ENCODE results near the gene NLGN4X.
A peak's percentile ranks its signal among the peaks of the same experiment; 100 is the strongest.

Gene NLGN4X

DNA sequence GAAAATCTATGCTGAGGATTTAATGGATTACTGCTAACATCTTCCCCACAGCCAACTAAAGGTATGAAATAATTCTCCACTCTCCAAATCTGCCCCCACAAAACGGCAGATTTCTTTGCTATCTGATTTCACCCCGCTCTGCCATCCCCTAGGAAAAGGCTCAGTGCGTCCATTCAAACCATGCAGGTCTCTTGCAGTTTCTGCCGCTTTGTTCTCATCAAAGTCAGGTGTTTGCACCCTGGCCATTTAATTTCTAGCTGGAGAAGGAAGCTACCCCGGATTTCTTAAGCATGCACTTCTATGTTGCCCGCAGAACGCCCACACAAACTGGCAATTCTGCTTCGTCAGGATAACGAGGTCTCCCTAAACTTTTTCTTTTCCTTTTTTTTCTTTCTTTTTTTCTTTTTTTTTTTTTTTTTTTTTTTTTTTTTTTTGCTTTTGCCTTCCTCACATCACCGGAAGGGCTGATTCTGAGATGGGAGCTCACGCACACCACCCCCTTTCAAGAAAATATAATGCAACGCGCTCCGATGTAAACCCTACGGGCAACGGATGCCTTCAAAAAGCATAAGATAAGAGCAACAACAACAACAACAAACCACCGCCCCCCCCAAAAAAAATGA is 3.3 kb downstream of the NLGN4X start:
- DNase-seq (ENCODE audit: insufficient read length, low spot score), result no peak
- no peak for FAIRE-seq
- TF ChIP-seq PAX5 (IDR thresholded peaks at IDR 0.05; ENCODE audit: insufficient read depth, low read length, severe bottlenecking) (no peak), POU2F2 (IDR thresholded peaks at IDR 0.05; ENCODE audit: low read depth, low read length) (no peak), TAF1 (IDR thresholded peaks at IDR 0.05; ENCODE audit: low read depth, low read length) (no peak), SPI1 (IDR thresholded peaks at IDR 0.05; ENCODE audit: low read depth, low read length) (no peak), POLR2A (IDR thresholded peaks at IDR 0.05; ENCODE audit: low read depth, low read length) (no peak), POLR2AphosphoS5 (IDR thresholded peaks at IDR 0.05; ENCODE audit: low read depth, low read length) (no peak)

GRCh38 chrX:6223516-6223915 is 5.2 kb downstream of the NLGN4X start:
- FAIRE-seq (no peak), DNase-seq (ENCODE audit: insufficient read length, low spot score) (no peak)
- TF ChIP-seq POLR2A (IDR thresholded peaks at IDR 0.05; ENCODE audit: low read depth, low read length), result no peak
- peak; percentile 84 for TF ChIP-seq SPI1 (IDR thresholded peaks at IDR 0.05; ENCODE audit: low read depth, low read length)

DNA sequence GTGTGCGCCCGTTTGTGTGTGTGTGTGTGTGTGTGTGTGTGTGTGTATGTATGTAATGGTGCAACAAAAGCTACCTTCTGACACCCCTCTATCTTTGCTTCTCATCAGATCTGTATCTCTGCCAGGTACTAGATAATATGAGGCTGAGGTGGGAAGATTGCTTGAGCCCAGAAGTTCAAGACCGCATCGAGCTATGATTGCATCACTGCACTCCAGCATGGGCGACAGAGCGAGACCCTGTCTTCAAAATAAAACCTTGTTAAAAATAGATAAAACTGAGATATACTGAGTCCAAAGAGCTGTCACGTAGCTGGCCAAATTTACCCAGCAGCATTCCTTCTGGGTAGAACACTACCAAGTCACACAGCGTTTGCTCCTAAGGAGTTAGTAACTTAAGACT is 18.4 kb downstream of the NLGN4X start:
- TF ChIP-seq POU2F2 (IDR thresholded peaks at IDR 0.05; ENCODE audit: low read depth, low read length), result no peak
- TF ChIP-seq POLR2AphosphoS5 (IDR thresholded peaks at IDR 0.05; ENCODE audit: low read depth, low read length), result no peak
- no peak for TF ChIP-seq SPI1 (IDR thresholded peaks at IDR 0.05; ENCODE audit: low read depth, low read length)
- no peak for TF ChIP-seq POLR2A (IDR thresholded peaks at IDR 0.05; ENCODE audit: low read depth, low read length)
- TF ChIP-seq PAX5 (IDR thresholded peaks at IDR 0.05; ENCODE audit: insufficient read depth, low read length, severe bottlenecking), result no peak
- no peak for TF ChIP-seq TAF1 (IDR thresholded peaks at IDR 0.05; ENCODE audit: low read depth, low read length)
- FAIRE-seq, result no peak

GRCh38 chrX:6203462-6204215 is 25.0 kb downstream of the NLGN4X start:
- TF ChIP-seq TAF1 (IDR thresholded peaks at IDR 0.05; ENCODE audit: low read depth, low read length) (no peak), POU2F2 (IDR thresholded peaks at IDR 0.05; ENCODE audit: low read depth, low read length) (no peak), SPI1 (IDR thresholded peaks at IDR 0.05; ENCODE audit: low read depth, low read length) (no peak), PAX5 (IDR thresholded peaks at IDR 0.05; ENCODE audit: insufficient read depth, low read length, severe bottlenecking) (no peak), POLR2A (IDR thresholded peaks at IDR 0.05; ENCODE audit: low read depth, low read length) (no peak), POLR2AphosphoS5 (IDR thresholded peaks at IDR 0.05; ENCODE audit: low read depth, low read length) (no peak)
- DNase-seq (ENCODE audit: insufficient read length, low spot score), result no peak
- FAIRE-seq, result no peak

More for the DNA sequence above, 18.4 kb downstream of the NLGN4X start:
- DNase-seq (ENCODE audit: insufficient read length, low spot score), result no peak

DNA sequence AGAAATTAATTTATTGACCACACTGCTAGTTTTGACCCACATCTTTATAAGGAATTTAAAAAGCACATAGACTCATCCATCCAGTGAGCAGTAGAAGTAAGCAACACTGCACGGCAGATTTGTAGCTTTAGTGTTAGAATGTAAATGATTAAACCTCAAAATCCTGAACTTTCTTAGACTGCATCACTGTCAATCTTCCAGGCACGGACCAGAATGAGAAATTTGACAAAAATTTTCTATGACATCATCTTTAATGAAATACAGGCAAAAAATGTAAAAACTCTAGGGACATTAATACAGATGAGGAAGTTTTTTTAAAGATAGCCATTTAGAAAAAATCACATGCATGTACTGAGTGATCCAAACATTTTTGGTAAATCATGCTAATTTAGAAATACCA is 29.2 kb downstream of the NLGN4X start:
- DNase-seq (ENCODE audit: insufficient read length, low spot score), result no peak
- FAIRE-seq, result no peak
- no peak for TF ChIP-seq POLR2AphosphoS5 (IDR thresholded peaks at IDR 0.05; ENCODE audit: low read depth, low read length)
- TF ChIP-seq PAX5 (IDR thresholded peaks at IDR 0.05; ENCODE audit: insufficient read depth, low read length, severe bottlenecking), result no peak
- TF ChIP-seq TAF1 (IDR thresholded peaks at IDR 0.05; ENCODE audit: low read depth, low read length), result no peak
- no peak for TF ChIP-seq SPI1 (IDR thresholded peaks at IDR 0.05; ENCODE audit: low read depth, low read length)
- TF ChIP-seq POU2F2 (IDR thresholded peaks at IDR 0.05; ENCODE audit: low read depth, low read length), result no peak
- TF ChIP-seq POLR2A (IDR thresholded peaks at IDR 0.05; ENCODE audit: low read depth, low read length), result no peak

DNA sequence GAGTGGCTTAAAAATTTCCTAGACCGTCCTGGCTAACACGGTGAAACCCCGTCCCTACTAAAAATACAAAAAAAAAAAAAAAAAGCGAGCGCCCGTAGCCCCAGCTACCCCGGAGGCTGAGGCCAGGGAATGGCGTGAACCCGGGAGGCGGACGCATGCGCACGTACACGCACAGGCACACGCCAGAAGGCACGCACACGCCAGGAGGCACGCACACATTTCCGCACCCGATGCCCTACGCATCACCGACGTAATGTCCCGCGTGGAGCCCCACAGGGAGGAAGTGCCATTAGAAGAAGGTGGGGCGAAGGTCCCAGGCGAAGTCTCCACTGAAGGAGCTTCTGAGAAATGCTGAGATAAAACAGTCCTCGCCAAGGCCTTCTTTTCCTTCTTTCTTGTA is 41.4 kb downstream of the NLGN4X start:
- DNase-seq (ENCODE audit: insufficient read length, low spot score), result no peak
- no peak for FAIRE-seq
- TF ChIP-seq POLR2A (IDR thresholded peaks at IDR 0.05; ENCODE audit: low read depth, low read length), result no peak
- no peak for TF ChIP-seq POLR2AphosphoS5 (IDR thresholded peaks at IDR 0.05; ENCODE audit: low read depth, low read length)
- TF ChIP-seq POU2F2 (IDR thresholded peaks at IDR 0.05; ENCODE audit: low read depth, low read length), result no peak
- no peak for TF ChIP-seq SPI1 (IDR thresholded peaks at IDR 0.05; ENCODE audit: low read depth, low read length)
- TF ChIP-seq PAX5 (IDR thresholded peaks at IDR 0.05; ENCODE audit: insufficient read depth, low read length, severe bottlenecking), result no peak

DNA sequence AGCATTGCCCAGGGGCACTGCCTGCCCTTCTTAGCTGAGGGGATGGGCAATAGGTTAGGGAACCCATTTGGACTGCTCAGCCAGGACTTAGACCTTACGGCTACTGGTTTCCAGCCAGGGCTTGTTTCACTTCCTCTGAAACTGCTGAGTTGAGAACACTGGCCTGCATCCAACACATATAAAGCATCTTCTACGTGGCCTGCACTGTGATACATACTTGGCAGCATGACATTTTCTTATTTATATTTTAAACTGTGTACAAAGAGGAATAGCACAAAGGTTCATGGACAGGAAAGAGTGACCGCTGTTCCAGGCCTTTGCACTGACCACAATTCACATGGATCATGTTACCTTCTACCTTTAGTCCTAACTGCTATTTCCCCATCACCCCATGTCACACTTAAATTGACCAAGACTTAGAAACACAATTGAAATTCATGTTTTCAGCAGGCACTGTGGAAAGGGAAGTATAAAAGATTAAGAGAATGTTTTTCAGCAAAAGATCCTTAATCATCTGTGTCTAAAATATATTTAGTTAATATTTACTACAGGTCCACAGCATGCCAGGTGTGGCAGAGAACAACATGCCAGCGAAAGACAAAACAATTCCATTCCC is 43.7 kb downstream of the NLGN4X start:
- FAIRE-seq (peak; percentile 71), DNase-seq (ENCODE audit: insufficient read length, low spot score) (no peak)

GRCh38 chrX:6175914-6176313 is 52.8 kb downstream of the NLGN4X start:
- DNase-seq (ENCODE audit: insufficient read length, low spot score) (no peak), FAIRE-seq (no peak)
- no peak for TF ChIP-seq POLR2AphosphoS5 (IDR thresholded peaks at IDR 0.05; ENCODE audit: low read depth, low read length)

More for the DNA sequence above, 43.7 kb downstream of the NLGN4X start:
- TF ChIP-seq SPI1 (IDR thresholded peaks at IDR 0.05; ENCODE audit: low read depth, low read length), result peak; percentile 92
- no peak for TF ChIP-seq POLR2A (IDR thresholded peaks at IDR 0.05; ENCODE audit: low read depth, low read length)

GRCh38 chrX:6170424-6170823 is 58.2 kb downstream of the NLGN4X start:
- no peak for TF ChIP-seq PAX5 (IDR thresholded peaks at IDR 0.05; ENCODE audit: insufficient read depth, low read length, severe bottlenecking)
- no peak for FAIRE-seq
- no peak for DNase-seq (ENCODE audit: insufficient read length, low spot score)

GRCh38 chrX:6169407-6169806 is 59.3 kb downstream of the NLGN4X start:
- FAIRE-seq, result no peak
- TF ChIP-seq PAX5 (IDR thresholded peaks at IDR 0.05; ENCODE audit: insufficient read depth, low read length, severe bottlenecking) (no peak), TAF1 (IDR thresholded peaks at IDR 0.05; ENCODE audit: low read depth, low read length) (no peak), POLR2A (IDR thresholded peaks at IDR 0.05; ENCODE audit: low read depth, low read length) (no peak), POU2F2 (IDR thresholded peaks at IDR 0.05; ENCODE audit: low read depth, low read length) (no peak), POLR2AphosphoS5 (IDR thresholded peaks at IDR 0.05; ENCODE audit: low read depth, low read length) (no peak), SPI1 (IDR thresholded peaks at IDR 0.05; ENCODE audit: low read depth, low read length) (no peak)
- DNase-seq (ENCODE audit: insufficient read length, low spot score), result no peak
